GM19397 (cell line): ENCODE results near the gene SLC23A3.
A peak's percentile ranks its signal among the peaks of the same experiment; 100 is the strongest.

Experiments
- ATAC-seq: cut with Tn5 transposase; IDR thresholded peaks from one replicate; pipeline ENCODE4 v1.9.1; 2021; ENCODE audit warnings: mild to moderate bottlenecking, moderate library complexity; ENCODE audit not compliant: unreplicated experiment

SLC23A3 gene

DNA sequence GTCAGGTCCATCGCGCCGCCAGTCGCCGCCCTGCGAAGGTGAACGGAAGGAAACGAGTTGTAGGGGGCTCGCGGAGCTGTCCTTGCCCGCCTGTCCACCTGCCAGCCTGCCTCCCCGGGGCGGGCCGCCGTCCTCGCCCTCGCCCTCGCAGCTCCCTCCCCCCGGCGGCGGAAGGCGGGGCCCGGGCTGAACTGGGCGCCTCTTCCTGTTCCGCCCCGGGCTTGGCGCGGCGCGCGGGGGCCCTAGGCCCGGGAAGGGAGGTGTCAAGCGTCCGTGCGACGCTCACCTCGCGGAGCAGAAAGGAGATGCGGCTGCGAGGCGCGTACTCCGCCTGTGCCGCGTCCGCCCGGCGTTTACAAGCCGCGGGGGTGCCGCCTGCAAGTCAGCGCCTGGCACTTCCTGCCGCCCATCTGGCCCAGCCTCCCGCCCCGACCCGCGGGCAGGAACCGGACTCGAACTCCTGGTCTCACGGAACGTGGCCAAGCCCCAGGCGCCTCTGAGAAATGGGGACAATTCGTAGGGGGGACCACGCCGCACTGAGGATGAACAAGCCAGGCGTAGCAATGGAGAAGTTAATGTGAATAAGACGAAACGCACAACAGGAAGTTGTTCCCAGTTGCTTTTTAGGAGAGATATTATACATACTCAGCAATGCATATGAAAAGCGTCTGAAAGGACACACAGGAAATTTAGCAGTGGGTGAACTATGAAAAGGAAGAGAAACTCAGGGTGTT, 7.2 kb upstream of the SLC23A3 start, which contains the start of gene CNPPD1:
Gene CNPPD1, minus strand, starts transcription at position 108 of the 734 bp plus-strand sequence. Its CDS starts 97 bp downstream, at position 11.
- peak; percentile 65 for ATAC-seq

GRCh38 chr2:219175928-219176817, 6.3 kb upstream of the SLC23A3 start:
- ATAC-seq, result peak; percentile 15

- ATAC-seq, result no peak
Measured at GRCh38 chr2:219175486-219175885, 5.7 kb upstream of the SLC23A3 start.

- ATAC-seq, result no peak
Measured at GRCh38 chr2:219174801-219175200, 5.0 kb upstream of the SLC23A3 start.

DNA sequence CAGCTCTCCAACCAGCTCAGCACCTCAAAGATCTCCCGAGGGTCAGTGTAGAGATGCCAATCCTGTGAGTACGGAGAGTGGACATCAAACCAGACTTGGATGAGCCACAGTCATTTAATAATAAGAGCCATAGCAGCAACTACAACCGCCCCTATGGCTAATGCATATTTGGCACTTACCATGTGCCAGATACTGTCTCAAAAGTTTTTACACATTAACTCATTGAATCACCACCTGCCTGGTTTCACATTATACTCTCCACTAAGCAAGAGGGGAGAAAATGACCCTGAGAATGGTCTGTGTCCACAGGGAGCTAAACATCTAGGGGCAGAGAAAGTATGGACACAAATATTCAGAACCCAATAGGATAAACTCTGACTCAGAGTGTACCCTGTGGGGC, 4.3 kb upstream of the SLC23A3 start:
- no peak for ATAC-seq

- no peak for ATAC-seq
Measured at GRCh38 chr2:219173176-219173575, 3.3 kb upstream of the SLC23A3 start.

DNA sequence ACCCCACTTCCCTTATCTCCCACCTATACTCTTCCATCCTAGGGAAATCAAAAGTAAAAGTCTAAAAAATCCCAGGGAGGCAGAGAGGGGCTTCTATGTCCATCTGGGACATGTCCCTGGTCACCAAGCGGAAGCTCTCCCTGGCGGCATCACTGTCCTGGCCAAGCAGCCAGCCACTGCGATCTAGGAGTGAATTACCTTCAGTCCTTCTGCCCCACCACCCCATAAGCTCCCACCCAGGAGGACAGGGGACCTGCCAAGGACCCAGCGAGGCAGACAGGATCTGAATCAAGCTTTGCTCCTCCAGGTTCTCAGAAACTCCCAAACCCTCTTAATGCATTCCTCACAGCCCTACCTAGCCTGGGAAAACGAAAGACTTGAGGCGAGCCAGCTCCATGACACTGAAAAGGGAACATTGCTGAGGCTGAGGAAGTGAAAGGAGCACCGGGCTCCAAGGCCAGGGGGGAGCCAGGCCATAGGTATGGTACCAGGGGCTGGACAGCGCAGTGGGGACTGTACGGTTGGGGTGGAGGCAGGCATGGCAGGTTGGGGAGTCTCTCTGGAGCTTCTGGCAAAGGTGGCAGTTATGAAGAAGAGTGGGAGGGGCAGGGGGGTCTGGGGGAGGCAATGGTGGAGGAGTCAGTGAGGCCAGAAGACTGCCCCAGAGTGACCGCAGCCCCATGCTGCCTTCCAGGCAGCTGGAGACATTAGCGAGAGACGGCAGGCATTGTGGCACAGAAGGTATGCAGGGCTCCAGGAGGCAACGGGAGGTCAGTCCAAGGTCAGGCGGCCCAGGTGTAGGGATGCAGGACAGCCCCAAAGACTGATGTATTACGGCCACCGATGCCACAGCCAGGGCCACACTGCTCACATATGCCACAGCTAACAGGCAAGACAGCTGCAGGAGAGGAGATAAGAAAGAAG, 2.7 kb upstream of the SLC23A3 start:
- no peak for ATAC-seq

- no peak for ATAC-seq
Measured at GRCh38 chr2:219171231-219171651, 1.4 kb upstream of the SLC23A3 start.

GRCh38 chr2:219168932-219169331, 897 bp downstream of the SLC23A3 start:
- no peak for ATAC-seq

GRCh38 chr2:219168526-219168925, 1.3 kb downstream of the SLC23A3 start:
- no peak for ATAC-seq

DNA sequence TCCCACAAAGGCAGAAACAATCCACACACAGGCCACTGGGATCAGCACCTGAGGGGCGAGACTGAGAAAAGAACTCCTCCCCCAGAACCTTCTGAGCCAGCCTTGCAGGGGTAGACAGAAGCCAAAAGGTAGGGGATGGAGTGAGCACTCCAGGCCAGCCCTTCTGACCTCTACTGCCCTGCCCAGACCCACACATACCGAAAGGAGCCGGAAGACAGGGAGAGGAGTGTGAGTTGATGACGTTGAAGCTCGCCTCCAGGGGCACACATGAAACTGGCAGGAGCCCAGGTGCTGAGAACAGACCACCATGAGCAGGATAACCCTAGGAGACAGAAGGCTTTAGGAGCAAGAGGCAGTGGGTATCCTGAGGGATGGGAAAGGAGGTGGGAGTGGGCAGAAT, 1.8 kb downstream of the SLC23A3 start:
- no peak for ATAC-seq

DNA sequence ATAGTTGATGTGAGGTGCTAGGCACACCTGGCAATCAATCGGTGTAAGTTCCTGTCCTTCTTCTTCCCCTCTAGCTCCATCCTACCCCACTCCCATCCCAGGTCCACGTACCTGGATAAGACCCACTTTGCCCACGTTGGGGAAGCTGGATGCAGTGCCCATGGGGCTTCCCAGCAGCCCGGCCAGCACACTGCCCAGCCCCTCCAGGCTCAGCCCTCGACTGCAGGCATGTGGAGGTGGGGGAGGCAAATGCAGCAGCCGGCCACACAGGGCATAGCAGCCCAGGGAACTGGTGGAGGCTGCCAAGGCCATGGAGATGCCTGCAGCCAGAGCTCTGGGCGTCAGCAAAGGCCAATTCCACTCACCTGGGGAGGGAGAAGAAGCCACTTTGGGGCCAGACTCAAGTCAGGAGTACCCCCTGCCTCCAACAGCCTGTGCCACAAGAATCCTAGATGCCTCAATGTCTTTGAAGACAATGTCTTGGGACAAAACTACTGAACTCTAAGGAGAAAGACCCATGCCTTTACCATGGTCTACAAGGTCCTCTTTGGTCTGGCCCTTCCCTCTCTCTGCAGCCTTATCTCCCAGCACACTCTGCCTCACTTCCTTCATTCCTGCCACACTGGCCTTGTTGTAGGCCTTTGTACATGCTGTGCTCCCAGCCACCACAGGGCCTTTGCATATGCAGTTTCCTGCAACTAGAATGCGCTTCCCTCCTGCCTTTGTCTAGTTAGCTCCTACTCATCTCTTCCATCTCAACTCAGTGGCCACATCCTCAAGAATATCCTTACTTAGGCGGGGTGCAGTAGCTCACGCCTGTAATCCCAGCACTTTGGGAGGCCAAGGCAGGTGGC, 4.5 kb downstream of the SLC23A3 start:
- ATAC-seq, result no peak

- no peak for ATAC-seq
Measured at GRCh38 chr2:219163156-219163555, 6.7 kb downstream of the SLC23A3 start.

- ATAC-seq, result no peak
Measured at GRCh38 chr2:219161097-219161496, 8.7 kb downstream of the SLC23A3 start.

DNA sequence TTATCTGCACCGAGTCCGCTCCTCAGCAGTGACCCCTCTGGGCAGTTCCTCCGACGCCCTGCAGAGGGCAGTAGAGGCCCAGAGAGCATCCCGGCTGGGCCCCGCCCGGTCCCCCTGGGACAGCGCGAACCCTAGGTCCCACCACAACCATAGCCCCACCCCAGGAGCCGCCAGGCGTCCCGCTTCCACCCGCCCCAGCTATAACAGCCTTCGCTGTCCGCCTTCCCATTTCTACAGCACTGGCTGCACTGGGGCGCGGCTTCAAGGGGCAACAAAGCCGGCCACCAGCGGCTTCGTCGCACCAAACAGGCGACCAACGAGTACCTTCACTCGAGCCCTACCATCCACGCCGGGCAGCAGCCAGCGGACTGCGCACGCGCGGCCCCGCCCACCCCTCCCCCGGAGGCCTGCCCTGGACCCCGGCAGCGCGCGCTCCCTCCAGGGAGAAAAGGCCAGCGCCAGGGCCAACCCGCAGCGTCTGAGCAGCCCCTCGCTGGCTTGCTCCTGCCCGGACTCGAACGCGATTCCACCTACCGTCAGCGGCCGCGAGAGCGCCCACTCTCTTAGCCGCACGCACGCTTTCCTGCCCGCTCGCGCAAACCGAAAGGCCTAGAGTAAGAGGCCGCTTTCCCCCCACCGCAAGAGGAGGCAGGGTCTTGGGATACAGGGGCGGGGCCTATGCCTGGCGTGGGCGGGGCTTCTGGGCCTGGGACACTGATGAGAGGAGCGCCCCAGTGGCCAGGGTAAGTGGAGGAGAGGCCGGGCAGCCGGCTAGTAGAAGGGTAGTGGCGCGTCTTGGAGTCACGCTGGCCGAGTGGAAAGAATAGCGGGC, 9.4 kb downstream of the SLC23A3 start, which contains the start of gene NHEJ1:
Gene NHEJ1, minus strand, starts transcription at position 630 of the 832 bp plus-strand sequence. CDS start 2,453 bp downstream, outside the sequence.
- peak; percentile 85 for ATAC-seq

DNA sequence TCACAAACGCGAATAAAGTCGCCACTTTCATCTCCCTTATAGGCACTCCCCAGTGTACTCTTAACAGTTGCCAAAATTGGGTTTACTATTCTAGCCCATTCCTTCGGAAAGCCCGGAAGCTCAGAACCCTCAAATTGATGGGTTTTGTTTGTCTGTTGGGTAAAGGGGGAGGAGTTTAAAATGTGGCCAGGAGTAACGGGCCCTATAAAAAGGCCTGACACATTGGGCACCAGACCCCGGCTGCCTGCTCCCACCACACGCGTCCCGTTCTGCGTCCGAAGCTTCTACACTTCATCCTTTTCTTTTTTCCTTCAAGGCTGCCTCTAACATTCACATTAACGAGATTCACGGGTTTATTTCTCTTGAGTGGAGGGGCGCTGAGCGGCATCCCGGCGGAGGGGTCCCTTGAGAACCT, 10.1 kb downstream of the SLC23A3 start:
- no peak for ATAC-seq

DNA sequence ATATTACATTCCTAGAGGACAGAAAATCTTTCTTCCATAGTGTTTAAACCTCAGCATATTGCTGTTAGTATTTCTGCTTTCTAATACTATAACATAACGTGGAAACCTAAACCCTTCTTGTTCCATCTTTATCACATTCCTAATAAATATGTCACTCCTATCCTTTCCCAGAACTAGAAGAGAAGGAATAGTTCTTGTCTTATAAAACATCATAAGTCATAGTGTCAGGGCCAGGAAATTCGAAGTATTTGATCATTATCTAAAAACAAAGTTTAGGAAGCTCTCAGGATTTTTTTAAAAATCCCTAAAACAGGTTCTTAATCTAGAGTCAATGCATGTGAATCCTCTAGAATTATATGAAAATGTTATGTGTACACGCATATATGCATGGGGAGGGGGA, 11.2 kb downstream of the SLC23A3 start:
- ATAC-seq, result no peak

DNA sequence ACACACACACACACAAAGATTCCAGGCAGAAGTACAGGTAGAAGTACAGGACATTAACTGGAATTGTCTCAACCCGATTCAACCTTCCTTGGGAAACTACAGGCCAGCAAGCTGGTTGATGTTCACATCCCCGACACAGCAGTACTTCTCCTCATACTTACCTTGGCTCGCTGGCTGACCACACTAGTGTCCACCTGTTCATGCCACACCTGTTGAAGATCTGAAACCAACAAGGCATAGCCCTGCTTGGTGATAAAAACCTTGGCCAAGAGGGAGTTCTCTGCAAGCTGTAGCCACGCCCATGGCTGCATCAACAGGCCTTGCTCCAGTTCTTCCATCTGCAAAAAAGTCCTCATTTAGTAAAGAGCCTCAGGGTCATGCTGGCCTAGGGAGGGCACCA, 11.8 kb downstream of the SLC23A3 start:
- ATAC-seq, result no peak

DNA sequence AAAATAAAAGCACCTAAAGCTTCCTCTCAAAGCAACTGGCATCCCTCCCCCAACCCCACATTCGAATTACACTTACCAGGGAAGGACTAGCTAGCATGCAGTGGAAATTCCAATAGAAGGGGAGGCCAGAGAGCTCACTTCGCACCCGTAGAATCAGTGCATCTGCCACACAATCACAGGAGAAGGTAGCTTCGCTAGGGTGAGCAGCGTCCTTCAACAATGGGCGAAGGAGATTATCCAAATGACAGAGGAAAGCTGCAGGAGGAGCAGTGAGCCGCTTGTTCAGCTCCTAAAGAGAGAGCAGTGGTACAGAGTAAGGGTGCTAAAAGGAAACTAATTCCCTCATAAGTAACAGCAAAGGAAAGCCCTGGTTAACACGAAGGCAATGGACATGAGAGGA, 12.4 kb downstream of the SLC23A3 start:
- ATAC-seq, result no peak
